GM23338 (cell line): Measurements from ENCODE around the gene RELCH. TPM values are rescaled to one million over a fixed set of nuclear protein-coding genes. Genes with fewer than 3 reads are reported as not detected.

Source experiments
- ATAC-seq: fragments of 200-7000 bp; cut with Tn5 transposase; 3 replicates; pipeline ENCODE4 v1.9.1; 2020
- DNase-seq: peaks from one replicate; pipeline ENCODE4 v3.0.0-alpha.2; 2015; ENCODE audit warnings: low spot score
- H2AFZ ChIP-seq: fragments of 200-600 bp; sonication (generic); 2 replicates; pipeline ENCODE4 v1.8.0; 2016; ENCODE audit warnings: antibody characterized with exemption, mild to moderate bottlenecking, moderate library complexity
- H3F3A ChIP-seq: fragments of 200-600 bp; sonication (generic); replicated peaks from 2 replicates; pipeline ENCODE4 v1.8.0; 2017; ENCODE audit warnings: antibody characterized with exemption, mixed run types, low read depth
- H3K27ac ChIP-seq: fragments of 200-600 bp; sonication (generic); 2 replicates; pipeline ENCODE4 v1.6.1; 2016; ENCODE audit warnings: low read depth
- H3K27me3 ChIP-seq: fragments of 200-600 bp; sonication (generic); 2 replicates; pipeline ENCODE4 v1.8.0; 2016; ENCODE audit warnings: mild to moderate bottlenecking, mixed run types, moderate library complexity; ENCODE audit not compliant: insufficient read depth
- H3K36me3 ChIP-seq: fragments of 200-600 bp; sonication (generic); 2 replicates; pipeline ENCODE4 v1.8.0; 2016; ENCODE audit warnings: mild to moderate bottlenecking; ENCODE audit not compliant: insufficient read depth
- H3K4me1 ChIP-seq: fragments of 200-600 bp; sonication (generic); 2 replicates; pipeline ENCODE4 v1.8.0; 2016; ENCODE audit warnings: mild to moderate bottlenecking, moderate library complexity; ENCODE audit not compliant: insufficient read depth
- H3K4me2 ChIP-seq: fragments of 200-600 bp; sonication (generic); 2 replicates; pipeline ENCODE4 v1.7.1; 2017; ENCODE audit warnings: mixed run types
- H3K4me3 ChIP-seq: fragments of 200-600 bp; sonication (generic); 2 replicates; pipeline ENCODE4 v1.6.1; 2016; ENCODE audit warnings: mixed run types
- H3K79me2 ChIP-seq: fragments of 200-600 bp; sonication (generic); replicated peaks from 2 replicates; pipeline ENCODE4 v1.8.0; 2017; ENCODE audit warnings: mild to moderate bottlenecking; ENCODE audit not compliant: insufficient read depth
- H3K9me2 ChIP-seq: fragments of 200-600 bp; sonication (generic); 2 replicates; pipeline ENCODE4 v1.8.0; 2017; ENCODE audit not compliant: insufficient read depth
- H4K20me1 ChIP-seq: fragments of 200-600 bp; sonication (generic); replicated peaks from 2 replicates; pipeline ENCODE4 v1.8.0; 2017; ENCODE audit warnings: mild to moderate bottlenecking; ENCODE audit not compliant: insufficient read depth
- H3K27ac Mint-ChIP-seq: 2 replicates; pipeline ENCODE4 v1.8.0; 2020; ENCODE audit warnings: inconsistent platforms, mild to moderate bottlenecking, moderate library complexity, mixed read lengths
- H3K27me3 Mint-ChIP-seq: 3 replicates; pipeline ENCODE4 v1.8.0; 2022; ENCODE audit warnings: low read depth, mild to moderate bottlenecking, moderate library complexity, mixed read lengths, inconsistent platforms; ENCODE audit not compliant: insufficient read depth, poor library complexity
- H3K36me3 Mint-ChIP-seq: 3 replicates; pipeline ENCODE4 v1.8.0; 2021; ENCODE audit warnings: low read depth, mild to moderate bottlenecking, inconsistent platforms, moderate library complexity, mixed read lengths
- H3K4me1 Mint-ChIP-seq: 3 replicates; pipeline ENCODE4 v1.8.0; 2020; ENCODE audit warnings: mild to moderate bottlenecking, inconsistent platforms, mixed read lengths
- H3K4me3 Mint-ChIP-seq: 3 replicates; pipeline ENCODE4 v1.8.0; 2021; ENCODE audit warnings: moderate library complexity, mild to moderate bottlenecking, inconsistent platforms, mixed read lengths
- H3K9me3 Mint-ChIP-seq: 3 replicates; pipeline ENCODE4 v1.8.0; 2020; ENCODE audit warnings: moderate library complexity, mild to moderate bottlenecking, inconsistent platforms, mixed read lengths
- POLR2AphosphoS5 ChIP-seq: IDR thresholded peaks from 2 replicates; pipeline ENCODE4 v1.6.1; 2016; ENCODE audit warnings: antibody characterized with exemption, low read depth
- long read RNA-seq: library from polyadenylated mRNA; unstranded; transcript quantifications from one replicate; pipeline ENCODE4 v2.0.0, GENCODE V29; 2020; ENCODE audit not compliant: unreplicated experiment
- polyA plus RNA-seq: library from polyadenylated mRNA; unstranded; fragments of >200 nt; fragmentation: Nextera tagmentation; extraction: Ambion mirVana; gene quantifications from 2 replicates; pipeline ENCODE4 v1.2.1, GENCODE V29; 2016
- total RNA-seq: library from RNA; depleted of rRNA; stranded (reverse); fragments of >200 nt; shearing (Covaris generic); gene quantifications from 2 replicates; pipeline ENCODE4 v1.2.3, GENCODE V29; 2014; rRNA removed
- TF ChIP-seq, protein P1 (sequence below): fragments of 250-450 bp; sonication (Bioruptor Pico); IDR thresholded peaks from 2 replicates; pipeline ENCODE4 v1.5.0; 2020; ENCODE audit warnings: mild to moderate bottlenecking, moderate library complexity

RELCH gene, protein sequence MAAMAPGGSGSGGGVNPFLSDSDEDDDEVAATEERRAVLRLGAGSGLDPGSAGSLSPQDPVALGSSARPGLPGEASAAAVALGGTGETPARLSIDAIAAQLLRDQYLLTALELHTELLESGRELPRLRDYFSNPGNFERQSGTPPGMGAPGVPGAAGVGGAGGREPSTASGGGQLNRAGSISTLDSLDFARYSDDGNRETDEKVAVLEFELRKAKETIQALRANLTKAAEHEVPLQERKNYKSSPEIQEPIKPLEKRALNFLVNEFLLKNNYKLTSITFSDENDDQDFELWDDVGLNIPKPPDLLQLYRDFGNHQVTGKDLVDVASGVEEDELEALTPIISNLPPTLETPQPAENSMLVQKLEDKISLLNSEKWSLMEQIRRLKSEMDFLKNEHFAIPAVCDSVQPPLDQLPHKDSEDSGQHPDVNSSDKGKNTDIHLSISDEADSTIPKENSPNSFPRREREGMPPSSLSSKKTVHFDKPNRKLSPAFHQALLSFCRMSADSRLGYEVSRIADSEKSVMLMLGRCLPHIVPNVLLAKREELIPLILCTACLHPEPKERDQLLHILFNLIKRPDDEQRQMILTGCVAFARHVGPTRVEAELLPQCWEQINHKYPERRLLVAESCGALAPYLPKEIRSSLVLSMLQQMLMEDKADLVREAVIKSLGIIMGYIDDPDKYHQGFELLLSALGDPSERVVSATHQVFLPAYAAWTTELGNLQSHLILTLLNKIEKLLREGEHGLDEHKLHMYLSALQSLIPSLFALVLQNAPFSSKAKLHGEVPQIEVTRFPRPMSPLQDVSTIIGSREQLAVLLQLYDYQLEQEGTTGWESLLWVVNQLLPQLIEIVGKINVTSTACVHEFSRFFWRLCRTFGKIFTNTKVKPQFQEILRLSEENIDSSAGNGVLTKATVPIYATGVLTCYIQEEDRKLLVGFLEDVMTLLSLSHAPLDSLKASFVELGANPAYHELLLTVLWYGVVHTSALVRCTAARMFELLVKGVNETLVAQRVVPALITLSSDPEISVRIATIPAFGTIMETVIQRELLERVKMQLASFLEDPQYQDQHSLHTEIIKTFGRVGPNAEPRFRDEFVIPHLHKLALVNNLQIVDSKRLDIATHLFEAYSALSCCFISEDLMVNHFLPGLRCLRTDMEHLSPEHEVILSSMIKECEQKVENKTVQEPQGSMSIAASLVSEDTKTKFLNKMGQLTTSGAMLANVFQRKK
- total RNA-seq (48.7 and 56.4 TPM in 2 replicates), polyA plus RNA-seq (6.5 and 8.8 TPM in 2 replicates)
- long read RNA-seq, partial matches to known transcripts: 8 of 8 reads
- long read RNA-seq, other reads (novel, unspliced or antisense): 0 of 8 reads

DNA sequence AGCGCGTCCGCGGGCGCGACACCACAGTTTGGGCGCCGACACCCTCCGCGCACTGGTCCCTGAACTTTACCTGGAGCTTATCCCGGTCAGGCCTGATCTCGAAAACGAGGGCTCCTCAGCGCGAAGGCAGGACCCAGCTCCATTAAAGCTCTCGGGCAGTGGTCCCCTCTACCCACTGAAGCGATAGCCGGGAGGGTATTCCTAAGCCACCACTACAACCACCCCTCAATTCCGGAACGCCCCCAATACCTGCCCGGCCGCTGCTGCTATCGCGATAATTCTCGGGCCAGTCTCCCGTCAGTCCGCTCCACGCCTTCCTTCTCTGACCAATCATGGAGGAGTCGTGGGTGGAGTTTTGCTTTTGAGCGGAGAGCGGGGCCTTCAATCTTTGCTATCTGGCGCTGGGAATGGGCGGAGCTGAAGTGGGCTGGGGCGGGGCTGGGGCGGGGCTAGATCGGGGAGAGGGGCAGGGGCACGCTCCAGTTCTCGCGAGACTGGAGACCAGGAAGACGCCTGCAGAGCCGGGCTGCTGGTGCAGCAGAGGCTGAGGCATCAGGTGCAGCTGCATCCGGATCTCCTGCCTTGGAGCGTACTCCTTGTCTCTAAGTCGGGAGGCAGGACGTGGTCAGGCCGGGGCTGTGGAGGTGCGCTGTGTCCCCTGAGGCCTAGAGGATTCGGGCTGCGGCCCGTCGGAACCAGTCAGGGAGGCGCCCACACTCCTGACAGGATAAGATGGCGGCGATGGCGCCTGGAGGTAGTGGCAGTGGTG lies at the start of gene RELCH, which contains the start of gene PIGN:
Gene RELCH (plus strand): TSS at position 482 of the 769 bp plus-strand sequence. CDS start 251 bp downstream, at position 733.
Gene PIGN (minus strand): TSS at position 283 of the 769 bp plus-strand sequence. CDS start 25,703 bp downstream, outside the sequence.
- Histone ChIP-seq H4K20me1 (peaks cover 22% of the 10 kb centered on the region), H3K4me3 (peak within 1 kb of the TSS; percentile 95), H3K4me1 (peaks cover 16% of the 10 kb centered on the region), H3K27ac (peak within 1 kb of the TSS; percentile 94), H3F3A (peaks cover 6% of the 10 kb centered on the region; the same call in 1 of the 2 replicates), H3K9me2 (no peaks in the 10 kb centered on the region), H3K27me3 (no peaks in the 10 kb centered on the region), H3K4me2 (peak within 1 kb of the TSS; percentile 92), H3K36me3 (no peaks in the 10 kb centered on the region), H2AFZ (peak within 1 kb of the TSS; percentile 99), H3K79me2 (peaks cover 76% of the 10 kb centered on the region)
- TF ChIP-seq POLR2AphosphoS5: peak; percentile 85
- TF ChIP-seq, protein P1, sequence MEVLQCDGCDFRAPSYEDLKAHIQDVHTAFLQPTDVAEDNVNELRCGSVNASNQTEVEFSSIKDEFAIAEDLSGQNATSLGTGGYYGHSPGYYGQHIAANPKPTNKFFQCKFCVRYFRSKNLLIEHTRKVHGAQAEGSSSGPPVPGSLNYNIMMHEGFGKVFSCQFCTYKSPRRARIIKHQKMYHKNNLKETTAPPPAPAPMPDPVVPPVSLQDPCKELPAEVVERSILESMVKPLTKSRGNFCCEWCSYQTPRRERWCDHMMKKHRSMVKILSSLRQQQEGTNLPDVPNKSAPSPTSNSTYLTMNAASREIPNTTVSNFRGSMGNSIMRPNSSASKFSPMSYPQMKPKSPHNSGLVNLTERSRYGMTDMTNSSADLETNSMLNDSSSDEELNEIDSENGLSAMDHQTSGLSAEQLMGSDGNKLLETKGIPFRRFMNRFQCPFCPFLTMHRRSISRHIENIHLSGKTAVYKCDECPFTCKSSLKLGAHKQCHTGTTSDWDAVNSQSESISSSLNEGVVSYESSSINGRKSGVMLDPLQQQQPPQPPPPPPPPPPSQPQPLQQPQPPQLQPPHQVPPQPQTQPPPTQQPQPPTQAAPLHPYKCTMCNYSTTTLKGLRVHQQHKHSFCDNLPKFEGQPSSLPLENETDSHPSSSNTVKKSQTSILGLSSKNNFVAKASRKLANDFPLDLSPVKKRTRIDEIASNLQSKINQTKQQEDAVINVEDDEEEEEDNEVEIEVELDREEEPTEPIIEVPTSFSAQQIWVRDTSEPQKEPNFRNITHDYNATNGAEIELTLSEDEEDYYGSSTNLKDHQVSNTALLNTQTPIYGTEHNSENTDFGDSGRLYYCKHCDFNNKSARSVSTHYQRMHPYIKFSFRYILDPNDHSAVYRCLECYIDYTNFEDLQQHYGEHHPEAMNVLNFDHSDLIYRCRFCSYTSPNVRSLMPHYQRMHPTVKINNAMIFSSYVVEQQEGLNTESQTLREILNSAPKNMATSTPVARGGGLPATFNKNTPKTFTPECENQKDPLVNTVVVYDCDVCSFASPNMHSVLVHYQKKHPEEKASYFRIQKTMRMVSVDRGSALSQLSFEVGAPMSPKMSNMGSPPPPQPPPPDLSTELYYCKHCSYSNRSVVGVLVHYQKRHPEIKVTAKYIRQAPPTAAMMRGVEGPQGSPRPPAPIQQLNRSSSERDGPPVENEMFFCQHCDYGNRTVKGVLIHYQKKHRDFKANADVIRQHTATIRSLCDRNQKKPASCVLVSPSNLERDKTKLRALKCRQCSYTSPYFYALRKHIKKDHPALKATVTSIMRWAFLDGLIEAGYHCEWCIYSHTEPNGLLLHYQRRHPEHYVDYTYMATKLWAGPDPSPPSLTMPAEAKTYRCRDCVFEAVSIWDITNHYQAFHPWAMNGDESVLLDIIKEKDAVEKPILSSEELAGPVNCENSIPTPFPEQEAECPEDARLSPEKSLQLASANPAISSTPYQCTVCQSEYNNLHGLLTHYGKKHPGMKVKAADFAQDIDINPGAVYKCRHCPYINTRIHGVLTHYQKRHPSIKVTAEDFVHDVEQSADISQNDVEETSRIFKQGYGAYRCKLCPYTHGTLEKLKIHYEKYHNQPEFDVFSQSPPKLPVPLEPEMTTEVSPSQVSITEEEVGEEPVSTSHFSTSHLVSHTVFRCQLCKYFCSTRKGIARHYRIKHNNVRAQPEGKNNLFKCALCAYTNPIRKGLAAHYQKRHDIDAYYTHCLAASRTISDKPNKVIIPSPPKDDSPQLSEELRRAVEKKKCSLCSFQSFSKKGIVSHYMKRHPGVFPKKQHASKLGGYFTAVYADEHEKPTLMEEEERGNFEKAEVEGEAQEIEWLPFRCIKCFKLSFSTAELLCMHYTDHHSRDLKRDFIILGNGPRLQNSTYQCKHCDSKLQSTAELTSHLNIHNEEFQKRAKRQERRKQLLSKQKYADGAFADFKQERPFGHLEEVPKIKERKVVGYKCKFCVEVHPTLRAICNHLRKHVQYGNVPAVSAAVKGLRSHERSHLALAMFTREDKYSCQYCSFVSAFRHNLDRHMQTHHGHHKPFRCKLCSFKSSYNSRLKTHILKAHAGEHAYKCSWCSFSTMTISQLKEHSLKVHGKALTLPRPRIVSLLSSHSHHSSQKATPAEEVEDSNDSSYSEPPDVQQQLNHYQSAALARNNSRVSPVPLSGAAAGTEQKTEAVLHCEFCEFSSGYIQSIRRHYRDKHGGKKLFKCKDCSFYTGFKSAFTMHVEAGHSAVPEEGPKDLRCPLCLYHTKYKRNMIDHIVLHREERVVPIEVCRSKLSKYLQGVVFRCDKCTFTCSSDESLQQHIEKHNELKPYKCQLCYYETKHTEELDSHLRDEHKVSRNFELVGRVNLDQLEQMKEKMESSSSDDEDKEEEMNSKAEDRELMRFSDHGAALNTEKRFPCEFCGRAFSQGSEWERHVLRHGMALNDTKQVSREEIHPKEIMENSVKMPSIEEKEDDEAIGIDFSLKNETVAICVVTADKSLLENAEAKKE (CRISPR knock-in tag): no peak
- Mint-ChIP-seq H3K36me3 (no peaks in the 10 kb centered on the region), H3K27me3 (peaks cover 9% of the 10 kb centered on the region), H3K27ac (peak within 1 kb of the TSS; percentile 100), H3K4me1 (peaks cover 15% of the 10 kb centered on the region; the same call in 2 of the 3 replicates), H3K9me3 (no peaks in the 10 kb centered on the region), H3K4me3 (peak within 1 kb of the TSS; percentile 100)
- DNase-seq (peak; percentile 100), ATAC-seq (peak; percentile 91)
